ENCODE results near the gene HIVEP1.

Gene HIVEP1

DNA sequence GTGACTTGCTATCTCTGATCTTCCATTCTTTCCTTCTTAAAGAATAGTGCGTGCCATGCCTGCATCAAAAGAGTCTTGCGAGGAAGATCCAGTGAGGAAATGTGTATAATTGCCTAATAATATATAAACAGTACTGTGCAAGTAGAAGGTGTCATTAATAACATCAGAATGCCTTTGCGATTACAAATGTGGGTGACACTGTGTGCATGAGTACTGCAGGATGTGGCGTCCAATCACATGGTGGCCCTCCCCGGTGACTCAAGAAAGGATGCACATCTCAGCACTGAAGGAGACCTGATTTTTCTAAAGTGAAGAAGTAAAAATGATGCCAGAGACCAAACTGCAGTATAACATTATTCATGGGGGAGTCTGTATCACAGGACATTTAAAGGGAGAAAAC, 170.6 kb downstream of the HIVEP1 start:
- H3K9me3 ChIP-seq (replicated peaks; ENCODE audit: low read length), result no peaks in the 10 kb centered on the region
- no peaks in the 10 kb centered on the region for H3K27me3 ChIP-seq (ENCODE audit: control insufficient read depth, insufficient read depth, low read length)
- H3K4me3 ChIP-seq (ENCODE audit: low read length), result no peak overlapping the region

DNA sequence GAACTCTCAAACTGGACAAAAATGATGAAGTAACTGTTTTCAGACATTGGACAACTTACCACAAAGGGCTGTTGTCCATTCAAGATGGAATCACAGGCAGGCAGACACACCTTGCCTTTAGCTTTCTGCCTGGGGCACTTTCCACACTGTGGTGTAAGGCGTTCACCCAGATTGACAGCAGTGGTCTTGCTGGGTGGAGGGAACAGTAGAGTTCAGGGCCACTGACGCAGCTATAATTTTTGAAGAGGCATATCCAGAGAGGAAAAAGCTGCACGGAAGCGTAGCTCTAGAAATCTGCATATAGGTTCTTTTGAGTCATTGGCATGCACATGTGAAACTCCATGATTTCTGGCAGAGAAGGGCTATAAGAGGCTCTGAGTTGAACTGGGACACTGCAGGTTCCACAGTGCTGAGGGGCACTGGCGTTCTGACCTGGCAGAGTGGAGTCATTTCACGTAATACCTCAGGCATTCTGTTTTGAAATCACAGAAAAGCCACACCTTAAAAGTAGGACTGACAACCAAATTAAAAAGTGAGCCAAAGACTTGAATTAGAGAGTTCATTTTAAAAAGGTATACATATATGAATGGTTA, 173.1 kb downstream of the HIVEP1 start:
- no peak overlapping the region for H3K4me2 ChIP-seq (ENCODE audit: low read length)
- no peaks in the 10 kb centered on the region for H3K4me1 ChIP-seq (ENCODE audit: control insufficient read depth, insufficient read depth, low read length)
- no peaks in the 10 kb centered on the region for H3K27me3 ChIP-seq (ENCODE audit: control insufficient read depth, insufficient read depth, low read length)
- H3K36me3 ChIP-seq (ENCODE audit: insufficient read depth, low read length), result no peaks in the 10 kb centered on the region
- no peaks in the 10 kb centered on the region for H3K9me3 ChIP-seq (replicated peaks; ENCODE audit: low read length)
- no peak overlapping the region for H3K9ac ChIP-seq (ENCODE audit: low read depth, low read length)
- H3K4me3 ChIP-seq (ENCODE audit: low read length), result no peak overlapping the region

More for the DNA sequence above, 170.6 kb downstream of the HIVEP1 start:
- Histone ChIP-seq H3K4me2 (ENCODE audit: low read length) (no peak overlapping the region), H3K4me1 (ENCODE audit: control insufficient read depth, insufficient read depth, low read length) (no peaks in the 10 kb centered on the region), H3K9ac (ENCODE audit: low read depth, low read length) (no peak overlapping the region), H3K36me3 (ENCODE audit: insufficient read depth, low read length) (no peaks in the 10 kb centered on the region)

DNA sequence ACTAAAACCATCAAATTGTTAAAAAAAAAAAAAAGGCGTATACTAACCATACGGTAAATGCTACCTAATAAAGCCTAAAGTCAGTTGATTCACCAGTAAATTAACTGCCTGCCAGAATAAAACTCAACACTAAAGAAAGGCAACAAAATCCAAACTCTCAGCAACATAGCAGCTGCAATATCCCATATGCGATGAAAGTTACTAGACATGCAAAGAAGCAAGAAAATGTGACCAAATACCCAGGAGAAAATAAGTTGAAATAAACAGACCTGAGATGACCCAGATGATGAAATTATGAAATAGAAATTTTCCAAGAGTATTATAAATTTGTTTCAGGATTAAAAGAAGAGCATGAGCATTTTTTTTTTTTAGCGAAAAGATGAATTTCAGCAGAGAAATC, 174.4 kb downstream of the HIVEP1 start:
- Histone ChIP-seq H3K4me2 (ENCODE audit: low read length) (no peak overlapping the region), H3K4me3 (ENCODE audit: low read length) (no peak overlapping the region), H3K36me3 (ENCODE audit: insufficient read depth, low read length) (no peaks in the 10 kb centered on the region), H3K9ac (ENCODE audit: low read depth, low read length) (no peak overlapping the region), H3K9me3 (replicated peaks; ENCODE audit: low read length) (no peaks in the 10 kb centered on the region), H3K27me3 (ENCODE audit: control insufficient read depth, insufficient read depth, low read length) (no peaks in the 10 kb centered on the region), H3K4me1 (ENCODE audit: control insufficient read depth, insufficient read depth, low read length) (no peaks in the 10 kb centered on the region)

DNA sequence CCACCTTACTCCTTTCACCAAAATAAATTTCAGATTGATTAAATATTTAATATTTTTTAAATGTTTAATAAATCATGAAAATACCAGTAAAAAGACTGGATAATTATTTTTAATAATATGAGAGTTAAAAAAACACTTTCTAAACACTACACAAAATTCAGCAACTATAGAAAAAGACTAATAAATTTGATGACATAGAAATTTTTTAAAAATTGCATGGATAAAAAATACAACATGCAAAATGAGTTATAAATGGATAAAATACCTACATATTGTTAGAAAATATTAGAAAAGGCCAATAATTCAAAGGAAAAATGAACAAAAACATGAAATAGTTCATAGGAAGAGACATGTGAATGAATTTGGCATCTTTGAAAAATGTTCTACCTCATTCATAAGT, 177.0 kb downstream of the HIVEP1 start:
- H3K4me1 ChIP-seq (ENCODE audit: control insufficient read depth, insufficient read depth, low read length), result no peaks in the 10 kb centered on the region
- H3K4me2 ChIP-seq (ENCODE audit: low read length), result no peak overlapping the region
- H3K9me3 ChIP-seq (replicated peaks; ENCODE audit: low read length), result no peaks in the 10 kb centered on the region

DNA sequence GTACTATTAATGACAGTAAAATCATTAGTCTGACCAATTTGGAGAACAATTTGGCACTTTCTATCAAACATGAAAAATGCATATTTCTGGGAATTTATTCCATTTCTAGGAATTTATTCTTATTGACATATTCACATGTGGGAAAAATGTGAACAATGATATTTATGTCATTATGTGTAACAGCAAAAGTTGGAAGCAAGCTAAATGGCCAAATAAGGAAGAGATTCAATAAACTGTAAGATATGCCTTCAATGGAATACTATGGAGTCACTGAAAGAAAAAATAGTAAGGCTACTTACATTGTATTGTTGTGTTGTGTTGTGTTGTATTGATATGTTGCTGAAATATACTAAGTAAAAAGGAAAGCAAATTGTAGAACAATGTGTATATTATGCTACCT, 177.5 kb downstream of the HIVEP1 start:
- no peak overlapping the region for H3K4me3 ChIP-seq (ENCODE audit: low read length)
- H3K9ac ChIP-seq (ENCODE audit: low read depth, low read length), result no peak overlapping the region
- H3K36me3 ChIP-seq (ENCODE audit: insufficient read depth, low read length), result no peaks in the 10 kb centered on the region
- H3K27me3 ChIP-seq (ENCODE audit: control insufficient read depth, insufficient read depth, low read length), result no peaks in the 10 kb centered on the region
- no peak overlapping the region for H3K4me2 ChIP-seq (ENCODE audit: low read length)
- H3K4me1 ChIP-seq (ENCODE audit: control insufficient read depth, insufficient read depth, low read length), result no peaks in the 10 kb centered on the region
- no peaks in the 10 kb centered on the region for H3K9me3 ChIP-seq (replicated peaks; ENCODE audit: low read length)

More for the DNA sequence above, 177.0 kb downstream of the HIVEP1 start:
- H3K4me3 ChIP-seq (ENCODE audit: low read length), result no peak overlapping the region
- no peaks in the 10 kb centered on the region for H3K27me3 ChIP-seq (ENCODE audit: control insufficient read depth, insufficient read depth, low read length)
- no peak overlapping the region for H3K9ac ChIP-seq (ENCODE audit: low read depth, low read length)
- no peaks in the 10 kb centered on the region for H3K36me3 ChIP-seq (ENCODE audit: insufficient read depth, low read length)

DNA sequence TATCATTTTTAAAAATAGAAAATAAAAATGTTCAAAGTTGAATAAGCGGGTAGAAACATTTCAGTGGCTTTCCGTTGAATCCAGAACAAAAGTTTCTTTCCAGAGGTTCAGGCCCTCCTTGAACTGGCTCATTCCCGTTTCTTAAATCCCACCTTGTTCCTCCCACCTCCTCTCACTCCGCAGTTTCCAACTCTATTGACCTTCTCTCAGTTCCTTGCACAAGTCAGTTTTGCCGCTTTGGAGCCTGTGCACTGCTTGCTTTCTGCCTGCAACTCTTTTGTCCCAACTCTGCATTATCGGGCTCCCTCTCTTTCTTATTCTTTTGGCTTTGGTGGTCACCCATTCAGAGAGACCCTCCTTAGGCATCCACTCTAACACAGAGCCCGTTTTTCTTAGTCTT, 178.1 kb downstream of the HIVEP1 start:
- Histone ChIP-seq H3K4me3 (ENCODE audit: low read length) (no peak overlapping the region), H3K9ac (ENCODE audit: low read depth, low read length) (no peak overlapping the region), H3K4me1 (ENCODE audit: control insufficient read depth, insufficient read depth, low read length) (no peaks in the 10 kb centered on the region), H3K27me3 (ENCODE audit: control insufficient read depth, insufficient read depth, low read length) (no peaks in the 10 kb centered on the region), H3K9me3 (replicated peaks; ENCODE audit: low read length) (no peaks in the 10 kb centered on the region), H3K4me2 (ENCODE audit: low read length) (no peak overlapping the region), H3K36me3 (ENCODE audit: insufficient read depth, low read length) (no peaks in the 10 kb centered on the region)

DNA sequence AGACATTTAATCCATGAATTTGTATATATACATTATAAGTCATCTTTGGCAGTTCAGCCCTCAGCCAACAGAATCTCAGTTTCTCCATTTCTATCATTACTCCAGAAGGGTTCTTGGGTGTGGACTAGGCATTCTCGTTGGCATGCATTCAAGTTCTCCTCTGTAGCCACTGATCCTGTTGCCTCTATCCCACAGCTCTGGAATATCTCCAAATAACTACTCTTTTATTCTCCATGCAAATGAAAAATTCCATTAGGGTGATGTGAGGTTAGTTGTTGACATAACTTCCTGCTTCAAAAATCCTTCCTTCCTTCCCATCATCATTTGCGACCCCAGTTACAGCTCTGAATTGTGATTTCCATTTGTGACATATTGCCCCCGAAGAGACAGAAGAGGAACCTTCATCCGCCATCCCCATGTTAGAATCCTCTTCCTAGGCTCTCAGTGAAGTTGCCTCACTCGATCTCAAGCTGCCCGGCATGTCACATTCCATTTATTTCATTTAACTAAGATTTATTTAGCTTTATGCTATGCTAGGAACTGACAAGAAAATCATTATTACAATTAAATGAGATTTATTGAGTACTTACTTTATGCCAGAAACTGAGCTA, 184.3 kb downstream of the HIVEP1 start:
- H3K27me3 ChIP-seq (ENCODE audit: control insufficient read depth, insufficient read depth, low read length), result no peaks in the 10 kb centered on the region
- H3K4me2 ChIP-seq (ENCODE audit: low read length), result no peak overlapping the region
- H3K36me3 ChIP-seq (ENCODE audit: insufficient read depth, low read length), result no peaks in the 10 kb centered on the region
- H3K4me3 ChIP-seq (ENCODE audit: low read length), result no peak overlapping the region
- H3K4me1 ChIP-seq (ENCODE audit: control insufficient read depth, insufficient read depth, low read length), result peaks cover 4% of the 10 kb centered on the region
- H3K9me3 ChIP-seq (replicated peaks; ENCODE audit: low read length), result no peaks in the 10 kb centered on the region
- no peak overlapping the region for H3K9ac ChIP-seq (ENCODE audit: low read depth, low read length)

DNA sequence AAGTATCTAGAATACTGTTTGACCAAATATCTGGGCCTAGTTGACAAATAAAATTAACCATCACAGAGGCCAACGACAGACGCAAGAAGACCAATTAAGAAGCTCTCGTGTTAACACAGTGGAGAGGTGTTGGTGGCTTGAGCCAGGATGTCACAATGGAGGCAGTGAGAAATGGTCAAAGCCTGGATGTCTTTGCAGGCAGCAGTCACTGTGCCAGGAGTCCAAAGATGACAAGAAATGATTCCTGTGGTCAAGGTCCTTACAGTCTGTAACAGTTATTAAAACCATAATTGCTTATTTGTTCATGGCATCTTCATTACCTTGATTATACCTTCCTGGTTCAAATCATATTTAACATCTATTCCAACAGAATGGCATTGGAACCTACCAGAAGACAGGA, 186.7 kb downstream of the HIVEP1 start:
- peaks cover 4% of the 10 kb centered on the region for H3K4me1 ChIP-seq (ENCODE audit: control insufficient read depth, insufficient read depth, low read length)
- H3K27me3 ChIP-seq (ENCODE audit: control insufficient read depth, insufficient read depth, low read length), result no peaks in the 10 kb centered on the region
- no peak overlapping the region for H3K9ac ChIP-seq (ENCODE audit: low read depth, low read length)
- no peaks in the 10 kb centered on the region for H3K9me3 ChIP-seq (replicated peaks; ENCODE audit: low read length)
- H3K36me3 ChIP-seq (ENCODE audit: insufficient read depth, low read length), result no peaks in the 10 kb centered on the region
- H3K4me2 ChIP-seq (ENCODE audit: low read length), result no peak overlapping the region
- H3K4me3 ChIP-seq (ENCODE audit: low read length), result no peak overlapping the region

DNA sequence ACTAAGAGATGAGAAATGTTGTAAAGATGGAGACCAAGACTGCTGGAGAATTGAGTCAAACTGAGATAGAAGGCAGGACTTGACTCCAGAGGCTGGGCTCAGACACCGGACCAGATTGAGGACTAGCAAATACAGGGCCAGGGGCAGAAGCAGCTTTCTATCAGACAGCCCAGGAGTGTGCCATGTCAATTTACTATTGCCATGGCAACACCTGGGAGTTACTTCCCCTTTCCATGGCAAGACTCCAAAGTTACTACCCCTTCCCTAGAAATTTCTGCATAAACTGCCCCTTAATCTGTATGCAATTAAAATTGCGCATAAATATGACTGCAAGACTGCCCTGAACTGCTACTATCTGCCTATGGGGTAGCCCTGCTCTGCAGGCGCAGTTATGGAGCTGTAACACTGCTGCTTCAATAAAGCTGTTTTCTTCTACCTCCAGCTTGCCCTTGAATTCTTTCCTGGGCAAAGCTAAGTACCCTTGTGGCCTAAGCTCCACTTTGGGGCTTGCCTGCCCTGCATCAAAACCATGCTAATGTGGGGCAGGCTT, 188.0 kb downstream of the HIVEP1 start:
- H3K4me2 ChIP-seq (ENCODE audit: low read length), result no peak overlapping the region
- no peaks in the 10 kb centered on the region for H3K36me3 ChIP-seq (ENCODE audit: insufficient read depth, low read length)
- no peak overlapping the region for H3K4me3 ChIP-seq (ENCODE audit: low read length)
- no peaks in the 10 kb centered on the region for H3K9me3 ChIP-seq (replicated peaks; ENCODE audit: low read length)
- no peak overlapping the region for H3K9ac ChIP-seq (ENCODE audit: low read depth, low read length)
- peaks cover 4% of the 10 kb centered on the region for H3K4me1 ChIP-seq (ENCODE audit: control insufficient read depth, insufficient read depth, low read length)
- H3K27me3 ChIP-seq (ENCODE audit: control insufficient read depth, insufficient read depth, low read length), result no peaks in the 10 kb centered on the region

DNA sequence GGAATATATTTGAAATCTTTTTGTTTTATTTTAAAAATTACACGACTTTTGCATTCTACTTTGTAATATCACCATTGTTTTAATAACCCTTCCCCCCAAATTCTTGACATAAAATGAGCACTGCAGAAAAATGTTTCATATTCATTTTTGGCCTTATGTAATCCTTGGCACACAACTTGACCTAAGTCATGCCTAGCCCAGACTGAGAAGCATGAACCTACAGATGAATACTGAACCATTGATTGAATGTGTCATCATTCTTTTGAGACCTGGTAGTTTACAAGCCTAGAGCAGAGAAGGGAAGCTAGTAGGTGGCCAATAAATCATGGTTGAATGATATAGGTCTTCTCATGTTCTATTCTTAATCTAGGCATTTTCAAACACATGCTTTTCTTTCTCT, 188.6 kb downstream of the HIVEP1 start:
- Histone ChIP-seq H3K4me3 (ENCODE audit: low read length) (no peak overlapping the region), H3K4me2 (ENCODE audit: low read length) (no peak overlapping the region), H3K9ac (ENCODE audit: low read depth, low read length) (no peak overlapping the region), H3K9me3 (replicated peaks; ENCODE audit: low read length) (no peaks in the 10 kb centered on the region), H3K36me3 (ENCODE audit: insufficient read depth, low read length) (no peaks in the 10 kb centered on the region), H3K4me1 (ENCODE audit: control insufficient read depth, insufficient read depth, low read length) (peaks cover 4% of the 10 kb centered on the region), H3K27me3 (ENCODE audit: control insufficient read depth, insufficient read depth, low read length) (no peaks in the 10 kb centered on the region)

DNA sequence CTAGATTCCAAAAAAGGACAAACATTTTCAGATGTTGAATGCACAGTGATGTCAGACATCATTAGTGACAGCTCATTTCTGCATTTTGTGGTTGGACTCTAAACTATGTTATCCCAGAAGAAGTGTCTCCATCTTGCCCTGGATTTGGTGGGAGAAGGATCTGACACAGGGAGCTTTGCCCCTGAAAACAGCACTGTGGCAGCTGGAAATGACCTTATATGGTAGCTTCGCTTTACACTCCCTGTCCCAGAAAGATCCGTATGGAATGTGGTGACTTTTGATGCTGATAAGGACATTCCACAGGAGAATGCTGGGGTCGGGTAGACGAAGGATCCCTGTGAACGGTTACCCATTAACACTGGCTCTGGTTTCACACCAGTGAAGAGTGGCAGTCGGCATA, 190.9 kb downstream of the HIVEP1 start:
- H3K27me3 ChIP-seq (ENCODE audit: control insufficient read depth, insufficient read depth, low read length), result no peaks in the 10 kb centered on the region
- no peak overlapping the region for H3K4me2 ChIP-seq (ENCODE audit: low read length)

DNA sequence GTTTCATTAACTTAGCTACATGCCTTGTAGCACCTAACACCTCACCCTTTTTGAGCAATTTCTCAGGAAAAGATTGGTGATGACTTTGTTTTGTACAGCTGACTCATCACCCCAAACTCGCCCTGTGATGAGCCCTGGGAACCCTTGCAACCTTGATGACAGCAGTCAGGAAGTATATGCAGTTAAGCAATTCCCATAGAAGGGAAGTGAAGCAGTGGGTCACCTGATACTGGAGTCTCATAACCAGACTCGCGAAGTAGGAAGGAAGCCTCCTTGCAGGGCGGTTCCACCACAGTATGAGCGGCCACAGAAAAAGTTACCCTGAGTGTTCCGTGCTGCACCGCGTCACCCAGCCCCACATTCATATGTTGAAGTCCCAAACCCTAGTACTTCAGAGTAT, 196.1 kb downstream of the HIVEP1 start:
- Histone ChIP-seq H3K9ac (ENCODE audit: low read depth, low read length) (no peak overlapping the region), H3K9me3 (replicated peaks; ENCODE audit: low read length) (no peaks in the 10 kb centered on the region), H3K4me3 (ENCODE audit: low read length) (no peak overlapping the region), H3K4me2 (ENCODE audit: low read length) (no peak overlapping the region), H3K27me3 (ENCODE audit: control insufficient read depth, insufficient read depth, low read length) (no peaks in the 10 kb centered on the region), H3K4me1 (ENCODE audit: control insufficient read depth, insufficient read depth, low read length) (no peaks in the 10 kb centered on the region), H3K36me3 (ENCODE audit: insufficient read depth, low read length) (no peaks in the 10 kb centered on the region)

More for the DNA sequence above, 190.9 kb downstream of the HIVEP1 start:
- Histone ChIP-seq H3K9ac (ENCODE audit: low read depth, low read length) (no peak overlapping the region), H3K4me1 (ENCODE audit: control insufficient read depth, insufficient read depth, low read length) (no peaks in the 10 kb centered on the region), H3K36me3 (ENCODE audit: insufficient read depth, low read length) (no peaks in the 10 kb centered on the region), H3K4me3 (ENCODE audit: low read length) (no peak overlapping the region), H3K9me3 (replicated peaks; ENCODE audit: low read length) (no peaks in the 10 kb centered on the region)

All from skeletal muscle satellite cell (primary cell).